Neutrophil (primary cell): ENCODE data around the gene TIMP2.

Experiments used
- H3K27ac ChIP-seq: fragments of 200-600 bp; sonication (generic); 2 replicates; pipeline ENCODE4 v1.5.1; 2016; ENCODE audit warnings: mild to moderate bottlenecking, moderate library complexity
- H3K27me3 ChIP-seq: fragments of 200-600 bp; sonication (generic); 2 replicates; pipeline ENCODE4 v1.6.0; 2016; ENCODE audit warnings: mild to moderate bottlenecking
- H3K36me3 ChIP-seq: fragments of 200-600 bp; sonication (generic); 2 replicates; pipeline ENCODE4 v1.5.1; 2017
- H3K4me1 ChIP-seq, 2 experiments: fragments of 200-600 bp in 1 of 2; sonication (generic) in 1 of 2; 1 replicate in 1 of 2; 2 replicates in 1 of 2; pipeline versions ENCODE4 v1.5.1 to v1.6.1; 2013 to 2016; ENCODE audit warnings: low read depth in 1 of 2, low read length in 1 of 2, mild to moderate bottlenecking in 1 of 2, moderate library complexity in 1 of 2; ENCODE audit not compliant: control insufficient read depth in 1 of 2, insufficient read depth in 1 of 2
- H3K4me3 ChIP-seq, 2 experiments: fragments of 200-600 bp in 1 of 2; sonication (generic) in 1 of 2; 1 replicate in 1 of 2; 2 replicates in 1 of 2; pipeline ENCODE4 v1.5.1; 2013 to 2016; ENCODE audit warnings: low read depth in 1 of 2, low read length in 1 of 2, mild to moderate bottlenecking in 1 of 2, moderate library complexity in 1 of 2
- H3K9me3 ChIP-seq: fragments of 200-600 bp; sonication (generic); 2 replicates; pipeline ENCODE4 v1.5.1; 2016
- TF ChIP-seq, protein P1 (sequence below): fragments of 200-600 bp; sonication (generic); IDR thresholded peaks from 2 replicates; pipeline ENCODE4 v1.5.1; 2016; ENCODE audit warnings: antibody characterized with exemption

Gene TIMP2, protein sequence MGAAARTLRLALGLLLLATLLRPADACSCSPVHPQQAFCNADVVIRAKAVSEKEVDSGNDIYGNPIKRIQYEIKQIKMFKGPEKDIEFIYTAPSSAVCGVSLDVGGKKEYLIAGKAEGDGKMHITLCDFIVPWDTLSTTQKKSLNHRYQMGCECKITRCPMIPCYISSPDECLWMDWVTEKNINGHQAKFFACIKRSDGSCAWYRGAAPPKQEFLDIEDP

DNA sequence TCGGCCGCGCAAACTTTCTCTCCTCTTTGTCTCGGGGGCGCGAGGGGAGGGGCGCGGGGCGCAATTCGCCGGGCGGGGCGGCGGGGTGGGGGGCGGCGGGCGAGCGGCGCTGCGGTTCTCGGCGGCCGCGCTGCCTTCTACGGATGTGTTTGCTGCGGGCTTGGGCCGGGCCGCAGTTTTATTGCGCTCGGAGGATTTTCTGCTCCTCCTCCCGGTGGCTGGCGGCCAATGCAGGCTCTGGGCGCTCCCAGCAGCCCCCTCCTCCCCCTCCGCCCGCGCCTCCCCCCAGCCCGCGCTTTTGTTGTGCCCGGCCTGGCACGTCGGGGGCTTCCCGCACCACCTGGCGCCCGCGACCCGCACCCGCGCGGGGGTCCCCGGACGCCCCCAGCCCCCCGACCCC lies at the start of gene TIMP2:
TSS of gene TIMP2 (minus strand) at position 154 of the 400 bp plus-strand sequence. CDS start 299 bp downstream, outside the sequence.
- Histone ChIP-seq H3K36me3 (peaks cover 11% of the 10 kb centered on the region), H3K27ac (peak within 1 kb of the TSS; percentile 99), H3K9me3 (no peaks in the 10 kb centered on the region), H3K4me3 (peak within 1 kb of the TSS; percentile 93 to 99), H3K4me1 (peaks cover 43 to 44% of the 10 kb centered on the region in 2 experiments), H3K27me3 (no peaks in the 10 kb centered on the region)
- TF ChIP-seq, protein P1, sequence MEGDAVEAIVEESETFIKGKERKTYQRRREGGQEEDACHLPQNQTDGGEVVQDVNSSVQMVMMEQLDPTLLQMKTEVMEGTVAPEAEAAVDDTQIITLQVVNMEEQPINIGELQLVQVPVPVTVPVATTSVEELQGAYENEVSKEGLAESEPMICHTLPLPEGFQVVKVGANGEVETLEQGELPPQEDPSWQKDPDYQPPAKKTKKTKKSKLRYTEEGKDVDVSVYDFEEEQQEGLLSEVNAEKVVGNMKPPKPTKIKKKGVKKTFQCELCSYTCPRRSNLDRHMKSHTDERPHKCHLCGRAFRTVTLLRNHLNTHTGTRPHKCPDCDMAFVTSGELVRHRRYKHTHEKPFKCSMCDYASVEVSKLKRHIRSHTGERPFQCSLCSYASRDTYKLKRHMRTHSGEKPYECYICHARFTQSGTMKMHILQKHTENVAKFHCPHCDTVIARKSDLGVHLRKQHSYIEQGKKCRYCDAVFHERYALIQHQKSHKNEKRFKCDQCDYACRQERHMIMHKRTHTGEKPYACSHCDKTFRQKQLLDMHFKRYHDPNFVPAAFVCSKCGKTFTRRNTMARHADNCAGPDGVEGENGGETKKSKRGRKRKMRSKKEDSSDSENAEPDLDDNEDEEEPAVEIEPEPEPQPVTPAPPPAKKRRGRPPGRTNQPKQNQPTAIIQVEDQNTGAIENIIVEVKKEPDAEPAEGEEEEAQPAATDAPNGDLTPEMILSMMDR = peak; percentile 88

DNA sequence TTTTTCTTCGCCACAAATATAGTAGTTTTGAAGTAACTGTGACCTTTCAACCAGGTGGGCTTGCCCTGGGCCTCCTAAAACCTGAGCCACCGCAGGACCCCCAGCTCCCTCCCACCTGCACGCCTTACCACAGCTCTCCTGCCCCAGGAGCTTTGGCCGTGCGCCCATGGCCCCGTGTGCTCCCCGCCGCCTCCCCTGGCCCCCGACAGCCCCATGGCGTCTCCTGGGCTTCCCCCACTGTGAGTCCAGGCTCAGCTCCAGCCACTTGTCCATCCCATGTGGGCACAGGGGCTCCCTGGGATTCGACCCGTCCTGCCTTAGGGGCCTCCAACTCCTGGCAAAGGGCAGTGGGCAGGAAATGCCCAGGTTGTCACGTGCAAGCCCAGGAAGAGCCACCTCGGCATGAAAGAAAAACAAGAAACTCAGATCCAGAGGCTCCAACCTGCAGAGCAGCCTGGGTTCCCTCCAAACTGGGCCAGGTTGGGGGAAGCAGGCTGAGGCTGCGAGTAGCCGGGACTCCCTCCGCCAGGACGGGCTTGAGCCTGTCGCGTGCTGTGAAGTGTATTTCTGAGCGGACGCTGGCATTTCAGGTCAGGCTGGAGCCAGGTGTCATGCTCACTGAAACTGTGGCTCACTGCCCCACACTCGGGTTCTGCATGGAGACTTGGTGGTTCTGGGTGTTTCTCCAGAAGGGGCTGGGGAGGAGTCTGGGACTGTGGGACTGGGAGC lies 48.8 kb upstream of the TIMP2 start:
- TF ChIP-seq, protein P1 = no peak
- no peak overlapping the region for H3K4me3 ChIP-seq
- H3K36me3 ChIP-seq = no peaks in the 10 kb centered on the region
- H3K9me3 ChIP-seq = no peaks in the 10 kb centered on the region
- H3K27ac ChIP-seq = no peak overlapping the region
- peaks cover 6 to 8% of the 10 kb centered on the region in 2 experiments for H3K4me1 ChIP-seq
- H3K27me3 ChIP-seq = no peaks in the 10 kb centered on the region

DNA sequence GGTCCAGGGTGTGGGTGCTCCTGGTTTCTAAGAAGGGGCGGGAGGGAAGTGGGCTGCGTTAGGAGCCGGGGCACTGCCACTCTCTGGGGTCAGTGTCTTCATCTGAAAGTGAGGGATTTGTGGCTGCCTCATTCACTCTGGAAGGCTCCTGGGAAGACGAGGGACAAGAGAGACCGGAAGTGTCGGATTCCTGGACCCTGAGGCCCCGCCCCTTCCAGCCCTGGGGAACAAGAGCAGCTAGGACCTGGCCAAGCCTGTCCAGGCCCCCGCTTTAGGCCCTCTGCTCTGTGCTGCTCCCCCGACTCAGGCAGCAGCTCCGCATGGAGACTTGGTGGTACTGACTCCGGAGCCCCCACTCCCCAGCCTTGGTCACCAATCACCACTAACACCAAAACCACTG lies 48.0 kb upstream of the TIMP2 start:
- TF ChIP-seq, protein P1 = no peak
- Histone ChIP-seq H3K4me3 (no peak overlapping the region), H3K27ac (no peak overlapping the region), H3K36me3 (no peaks in the 10 kb centered on the region), H3K4me1 (peaks cover 6 to 8% of the 10 kb centered on the region in 2 experiments), H3K27me3 (no peaks in the 10 kb centered on the region), H3K9me3 (no peaks in the 10 kb centered on the region)

DNA sequence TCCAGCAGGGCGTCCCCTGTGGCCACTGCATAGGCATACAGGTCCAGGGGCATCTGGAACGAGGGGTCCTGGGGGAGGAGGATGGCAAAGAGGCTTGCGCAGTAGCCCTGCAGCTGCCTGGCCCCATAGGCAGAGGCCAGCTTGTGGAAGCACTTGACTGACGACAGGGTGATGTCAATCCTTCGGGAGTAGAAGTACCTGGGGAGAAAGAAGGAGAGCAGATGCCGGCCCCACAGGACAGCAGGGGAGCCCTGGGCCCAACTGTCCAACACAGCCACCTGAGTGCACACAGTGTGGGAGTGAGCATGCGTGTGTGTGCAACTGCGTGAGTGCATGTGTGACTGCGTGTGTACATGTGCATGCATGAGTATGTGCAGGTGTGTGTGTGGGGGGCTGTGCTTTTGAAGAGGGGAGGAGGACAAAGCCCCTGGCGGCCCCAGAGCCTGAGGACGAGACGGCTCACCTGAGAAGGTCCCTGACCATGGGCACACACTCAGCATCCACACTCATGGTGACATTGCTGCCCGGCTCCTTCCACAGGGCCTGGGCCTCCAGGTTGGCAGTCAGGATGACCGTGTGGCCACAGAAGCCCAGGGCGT lies 47.4 kb upstream of the TIMP2 start:
- H3K27ac ChIP-seq = no peak overlapping the region
- peaks cover 6 to 8% of the 10 kb centered on the region in 2 experiments for H3K4me1 ChIP-seq
- H3K36me3 ChIP-seq = no peaks in the 10 kb centered on the region
- H3K9me3 ChIP-seq = no peaks in the 10 kb centered on the region
- no peak overlapping the region for H3K4me3 ChIP-seq
- TF ChIP-seq, protein P1 = no peak
- H3K27me3 ChIP-seq = no peaks in the 10 kb centered on the region

DNA sequence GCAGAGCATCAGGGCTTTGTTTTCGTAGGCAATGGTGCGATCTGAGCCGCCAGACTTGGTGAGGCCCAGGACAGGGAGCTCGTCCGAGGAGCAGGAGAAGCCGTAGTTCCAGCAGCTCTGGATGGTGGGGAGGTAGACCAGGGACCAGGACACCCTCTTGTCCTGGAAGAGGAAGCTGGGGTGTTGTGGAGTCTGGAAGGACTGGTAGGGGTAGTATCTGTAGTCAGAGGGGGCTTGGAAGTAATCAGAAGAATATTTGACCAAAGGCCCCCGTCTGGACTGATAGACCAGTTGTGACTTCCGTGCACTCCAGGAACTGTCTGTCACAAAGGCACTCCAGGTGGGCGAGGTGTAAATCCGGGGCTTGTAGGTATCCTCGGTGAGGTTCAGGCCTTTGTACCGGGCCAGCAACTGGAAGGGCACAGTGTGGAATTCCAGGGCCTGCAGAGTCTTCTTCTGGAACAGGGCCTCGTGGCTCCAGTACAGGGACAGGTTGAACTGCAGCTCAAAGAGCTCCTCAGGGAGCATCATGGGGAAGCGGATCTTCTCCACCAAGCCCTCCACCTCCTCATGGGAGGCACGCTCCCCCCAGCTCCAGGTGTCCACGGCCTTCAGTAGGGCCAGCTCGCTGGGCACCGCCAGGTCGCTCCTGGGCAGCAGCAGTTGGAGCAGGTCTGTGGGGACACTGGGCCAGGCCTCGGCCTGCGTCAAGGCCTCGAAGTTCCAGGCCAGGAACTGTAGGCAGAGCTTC lies 46.7 kb upstream of the TIMP2 start:
- H3K4me3 ChIP-seq = no peak overlapping the region
- no peaks in the 10 kb centered on the region for H3K27me3 ChIP-seq
- no peaks in the 10 kb centered on the region for H3K36me3 ChIP-seq
- H3K4me1 ChIP-seq = peaks cover 6 to 8% of the 10 kb centered on the region in 2 experiments
- H3K27ac ChIP-seq = no peak overlapping the region
- TF ChIP-seq, protein P1 = no peak
- H3K9me3 ChIP-seq = no peaks in the 10 kb centered on the region
